22Rv1 (cell line): Measurements from ENCODE around the gene GFI1B.
A peak's percentile ranks its signal among the peaks of the same experiment; 100 is the strongest.

Experiments
- H3K27ac ChIP-seq: fragments of 450-650 bp; 2 replicates; pipeline ENCODE4 v1.5.1; 2017
- CTCF ChIP-seq: fragments of 450-650 bp; IDR thresholded peaks from 2 replicates; pipeline ENCODE4 v1.5.1; 2017; ENCODE audit warnings: mild to moderate bottlenecking
- ZFX ChIP-seq: fragments of 450-650 bp; IDR thresholded peaks from 2 replicates; pipeline ENCODE4 v1.6.1; 2017; ENCODE audit warnings: antibody characterized with exemption, borderline replicate concordance

GFI1B gene

GRCh38 chr9:132943651-132944293 lies 34.7 kb upstream of the GFI1B start:
- TF ChIP-seq ZFX (no peak), CTCF (no peak)
- H3K27ac ChIP-seq: peak overlapping the region; percentile 80

GRCh38 chr9:132944294-132945185 lies 34.0 kb upstream of the GFI1B start, which contains the start of gene TSC1:
TSC1 (minus strand) TSS chr9:132944616; CDS start chr9:132928872, 15,744 bp downstream.
- no peak for TF ChIP-seq CTCF
- no peak for TF ChIP-seq ZFX
- peak within 1 kb of the TSS; percentile 80 for H3K27ac ChIP-seq

- H3K27ac ChIP-seq: peak overlapping the region; percentile 80
- no peak for TF ChIP-seq ZFX
- TF ChIP-seq CTCF: no peak
Measured at GRCh38 chr9:132945186-132946130, 33.0 kb upstream of the GFI1B start.

- H3K27ac ChIP-seq: no peak overlapping the region
- TF ChIP-seq CTCF: no peak
- TF ChIP-seq ZFX: no peak
Measured at GRCh38 chr9:132946211-132946610, 32.3 kb upstream of the GFI1B start.

GRCh38 chr9:132946631-132947295 lies 31.7 kb upstream of the GFI1B start:
- TF ChIP-seq CTCF: no peak
- H3K27ac ChIP-seq: no peak overlapping the region

GRCh38 chr9:132947756-132948155 lies 30.7 kb upstream of the GFI1B start:
- TF ChIP-seq CTCF: no peak
- TF ChIP-seq ZFX: no peak
- H3K27ac ChIP-seq: no peak overlapping the region
